ENCODE measurements around the gene ADCY2.

Gene ADCY2

DNA sequence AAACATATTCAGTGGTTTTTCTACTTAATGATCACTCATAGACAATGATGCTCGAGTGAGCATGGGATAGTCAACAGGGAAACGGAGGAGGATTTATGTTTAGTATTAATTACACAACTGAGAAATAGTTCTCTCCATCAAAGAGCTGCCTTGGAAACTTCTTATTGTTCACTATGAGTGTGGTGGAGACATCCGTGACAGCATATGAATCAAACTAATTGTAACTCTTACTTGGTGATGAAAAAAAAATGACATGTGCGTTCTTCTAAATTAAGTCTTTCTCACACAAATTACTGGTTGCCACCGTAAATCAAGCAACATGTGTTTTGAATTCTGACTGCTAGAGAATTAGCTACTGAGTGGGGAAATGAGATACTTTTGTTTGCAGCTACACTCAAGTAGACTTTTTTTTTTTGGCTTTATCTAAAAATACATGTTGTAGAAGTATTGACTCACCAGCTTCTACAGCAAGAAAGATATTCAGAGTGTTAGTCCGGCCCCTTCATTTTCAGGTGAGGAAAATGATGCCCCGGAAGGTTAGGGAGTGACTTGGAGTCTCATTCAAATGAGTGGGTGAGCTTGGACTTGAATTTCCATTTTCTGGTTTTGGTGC is 275.5 kb downstream of the ADCY2 start:
- DNase-seq: no peak

- no peak for DNase-seq
Measured at GRCh38 chr5:7673658-7674057, 277.7 kb downstream of the ADCY2 start.

- DNase-seq: no peak
Measured at GRCh38 chr5:7676455-7676854, 280.5 kb downstream of the ADCY2 start.

- DNase-seq: no peak
Measured at GRCh38 chr5:7678030-7678429, 282.1 kb downstream of the ADCY2 start.

GRCh38 chr5:7679663-7680062 is 283.7 kb downstream of the ADCY2 start:
- DNase-seq: no peak

- DNase-seq: no peak
Measured at GRCh38 chr5:7680260-7680659, 284.3 kb downstream of the ADCY2 start.

DNA sequence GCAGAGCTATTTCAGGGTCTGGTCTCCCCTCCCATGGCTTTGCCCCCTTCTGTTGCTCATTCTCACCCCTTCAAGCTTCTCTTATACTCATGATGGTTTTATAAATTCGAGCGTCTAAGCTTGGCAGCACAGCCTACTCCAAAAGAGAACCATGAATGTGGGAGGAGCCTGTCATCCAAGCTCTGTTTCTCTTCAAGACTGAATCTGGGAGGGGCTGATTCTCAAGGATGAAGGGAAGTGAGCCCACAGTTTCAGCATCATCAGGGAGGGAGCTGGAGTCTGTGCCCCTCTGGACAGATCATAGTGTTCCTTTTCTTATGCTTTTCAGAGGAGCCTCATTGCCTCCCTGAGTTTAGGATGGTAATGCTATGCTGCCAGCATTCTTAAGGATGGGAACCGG is 286.4 kb downstream of the ADCY2 start:
- DNase-seq: no peak

DNA sequence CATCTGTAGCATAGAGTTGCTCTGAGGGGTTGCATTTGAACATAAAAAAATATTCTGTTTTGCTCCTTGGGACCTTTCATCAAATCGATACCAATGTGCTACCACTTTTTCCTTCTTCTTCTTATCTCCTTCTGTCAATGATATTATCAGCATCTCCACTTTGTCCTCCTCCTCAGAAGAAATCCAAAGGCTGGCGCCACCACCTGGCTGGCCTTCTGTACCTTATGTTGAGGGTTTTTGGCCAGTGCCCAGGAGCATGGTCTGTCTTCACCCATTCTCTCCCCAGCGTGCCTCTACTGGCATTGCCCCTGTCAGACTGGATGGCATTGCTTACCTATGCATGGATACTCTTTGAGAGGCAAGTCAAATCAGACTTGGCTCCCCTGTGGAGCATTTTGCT is 287.8 kb downstream of the ADCY2 start:
- no peak for DNase-seq

- DNase-seq: no peak
Measured at GRCh38 chr5:7684826-7685225, 288.9 kb downstream of the ADCY2 start.

DNA sequence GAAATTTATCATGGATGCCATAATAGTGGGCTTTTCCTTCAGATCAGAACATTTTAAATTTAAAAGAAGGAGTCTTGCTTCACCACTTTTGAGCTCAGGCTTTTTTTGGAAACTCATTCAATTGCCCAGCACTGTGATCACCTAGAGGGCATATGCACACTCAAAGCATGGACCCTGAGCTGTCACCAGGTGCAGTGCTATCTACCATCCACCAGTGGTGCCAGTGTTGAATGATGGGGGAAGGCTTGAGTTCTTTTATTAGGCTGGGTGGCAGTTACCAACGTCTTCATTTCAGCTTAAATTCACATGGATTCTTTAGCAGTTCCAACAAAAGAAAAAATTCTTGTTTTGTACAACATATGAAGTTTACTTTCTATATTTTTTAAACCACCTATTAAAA is 290.9 kb downstream of the ADCY2 start:
- DNase-seq: no peak

GRCh38 chr5:7690557-7690956 is 294.6 kb downstream of the ADCY2 start:
- DNase-seq: no peak

DNA sequence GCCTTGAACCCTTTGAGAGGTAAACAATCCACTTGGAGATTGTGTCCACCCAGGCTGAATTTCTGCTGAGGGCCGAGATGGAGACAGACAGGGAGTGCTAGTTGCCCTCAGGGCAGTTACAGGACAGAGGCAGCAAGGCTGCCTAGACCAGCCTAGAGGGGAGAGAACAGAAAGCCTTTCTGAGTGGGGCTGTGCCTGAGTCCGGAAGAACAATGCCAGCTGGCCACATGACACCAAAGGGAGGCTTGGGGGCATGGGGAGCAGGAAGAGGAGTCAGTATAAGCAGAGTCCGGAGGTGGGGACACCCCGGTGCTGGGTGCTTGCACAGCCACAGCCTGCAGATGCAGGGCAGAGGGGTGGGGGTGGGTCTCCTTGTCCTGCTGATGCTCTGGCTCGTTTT is 309.3 kb downstream of the ADCY2 start:
- no peak for DNase-seq

- no peak for DNase-seq
Measured at GRCh38 chr5:7705736-7706135, 309.8 kb downstream of the ADCY2 start.

DNA sequence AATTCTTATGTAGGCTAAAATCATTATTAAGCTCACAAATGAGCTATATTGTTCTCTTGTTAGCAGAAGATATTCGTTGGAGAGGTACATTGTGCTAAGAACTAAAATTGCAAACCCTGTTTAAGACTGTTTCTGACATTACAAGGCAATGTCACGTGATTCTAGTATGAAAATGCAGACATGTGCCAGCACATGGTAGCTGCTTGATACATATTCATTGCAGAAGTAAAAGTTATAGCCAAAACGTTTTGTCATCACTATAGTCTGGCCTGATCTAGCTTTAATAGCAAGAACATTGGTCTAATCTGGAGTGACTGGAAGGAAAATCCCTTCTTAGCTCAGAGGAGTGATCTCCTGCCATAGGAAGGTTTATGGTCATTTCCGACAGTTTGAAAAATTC is 310.3 kb downstream of the ADCY2 start:
- DNase-seq: no peak

DNA sequence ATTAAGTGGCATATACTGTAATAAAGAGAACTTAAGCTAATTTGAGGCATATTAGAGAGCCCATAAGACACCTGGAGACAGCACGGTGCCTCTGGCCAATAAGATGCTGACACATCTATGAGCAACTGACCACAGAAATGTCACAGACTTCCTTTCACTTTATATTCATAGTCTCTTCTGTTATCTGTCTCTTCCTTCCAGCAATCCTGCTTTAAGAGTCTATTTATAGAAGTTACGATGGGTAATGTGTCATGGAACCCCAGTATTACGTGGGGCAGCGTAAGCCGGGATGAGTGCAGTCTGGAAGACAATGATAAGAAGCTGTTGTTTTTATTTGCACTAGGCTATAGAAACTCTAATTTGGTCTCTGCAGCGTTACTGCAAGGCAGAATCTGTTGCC is 318.2 kb downstream of the ADCY2 start:
- no peak for DNase-seq

DNA sequence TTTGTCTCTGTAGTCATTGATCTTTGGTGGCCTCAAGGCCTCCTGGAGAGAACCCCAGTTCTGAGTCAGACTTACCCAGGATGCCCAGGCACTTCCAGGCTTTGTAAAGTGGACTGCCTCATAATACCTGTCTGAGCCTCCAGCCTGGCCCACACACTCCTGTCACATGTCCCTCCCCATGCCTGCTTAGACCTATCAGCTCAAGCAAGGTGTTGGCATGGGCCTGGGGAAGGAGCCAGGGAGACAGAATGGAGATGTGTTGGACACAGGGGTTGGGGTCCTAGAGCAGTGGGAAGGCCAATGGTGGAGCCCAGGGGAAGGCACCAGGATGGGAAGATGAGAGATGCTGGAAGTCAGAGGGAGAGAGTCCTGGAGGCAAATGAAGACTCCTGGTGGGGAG is 318.8 kb downstream of the ADCY2 start:
- DNase-seq: no peak

- no peak for DNase-seq
Measured at GRCh38 chr5:7717691-7718090, 321.8 kb downstream of the ADCY2 start.

GRCh38 chr5:7728076-7728475 is 332.1 kb downstream of the ADCY2 start:
- no peak for DNase-seq

- no peak for DNase-seq
Measured at GRCh38 chr5:7741415-7742065, 345.6 kb downstream of the ADCY2 start.

DNA sequence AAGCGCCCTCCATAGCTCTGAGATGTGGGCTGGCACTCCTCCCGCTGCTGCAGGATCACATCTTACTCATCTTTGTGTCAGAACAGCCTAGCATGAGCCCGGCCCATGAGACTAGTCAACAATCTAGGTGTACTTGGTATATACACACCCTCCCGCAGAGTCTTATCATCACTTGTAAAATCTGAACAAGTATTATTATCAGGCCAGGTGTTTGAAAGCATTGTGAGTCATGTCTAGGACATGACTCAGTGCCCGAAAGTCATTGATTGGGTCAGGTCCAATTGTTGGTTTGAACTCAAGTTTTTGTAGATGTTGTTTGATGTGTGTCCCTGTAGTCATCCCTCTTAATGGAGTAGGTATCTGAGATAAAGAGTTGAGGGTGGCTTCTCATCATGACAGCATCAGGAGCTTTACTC is 346.3 kb downstream of the ADCY2 start:
- no peak for DNase-seq

DNA sequence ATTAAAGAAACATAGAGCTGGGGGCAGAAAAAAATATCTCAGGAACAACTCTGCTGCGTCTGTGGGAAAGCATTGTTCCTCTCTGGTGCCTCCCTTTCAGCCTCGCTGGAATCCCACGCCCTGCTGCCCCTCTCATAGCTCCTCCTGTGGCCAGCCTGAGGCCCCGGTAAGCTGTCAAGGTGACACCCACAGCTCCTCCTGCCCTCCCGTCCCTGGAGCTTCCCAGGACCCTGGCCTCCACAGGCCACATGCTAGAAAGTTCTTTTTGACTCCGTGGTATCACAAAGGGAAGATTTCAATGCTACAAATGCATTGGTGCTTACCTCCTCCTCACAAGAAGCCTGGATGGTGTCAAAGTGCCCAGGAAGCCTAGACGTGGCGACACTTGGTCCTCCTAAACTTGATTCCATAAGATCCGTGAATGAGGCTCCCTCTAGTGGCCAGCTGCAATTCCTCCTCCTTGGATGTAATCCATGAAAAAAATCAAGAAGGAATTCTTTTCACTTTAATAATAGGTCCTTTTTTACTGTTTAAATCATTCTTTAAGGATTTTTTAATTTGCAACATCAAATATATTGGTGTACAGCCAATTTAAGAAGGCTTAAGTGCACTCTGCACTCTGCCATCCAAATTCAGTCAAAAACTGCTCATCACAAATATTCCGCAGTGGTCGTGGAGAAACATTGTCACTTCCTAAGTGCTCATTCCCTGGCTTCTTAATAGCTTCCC is 350.1 kb downstream of the ADCY2 start:
- DNase-seq: peak; percentile 55 to 65

- DNase-seq: no peak
Measured at GRCh38 chr5:7747728-7748127, 351.8 kb downstream of the ADCY2 start.

DNA sequence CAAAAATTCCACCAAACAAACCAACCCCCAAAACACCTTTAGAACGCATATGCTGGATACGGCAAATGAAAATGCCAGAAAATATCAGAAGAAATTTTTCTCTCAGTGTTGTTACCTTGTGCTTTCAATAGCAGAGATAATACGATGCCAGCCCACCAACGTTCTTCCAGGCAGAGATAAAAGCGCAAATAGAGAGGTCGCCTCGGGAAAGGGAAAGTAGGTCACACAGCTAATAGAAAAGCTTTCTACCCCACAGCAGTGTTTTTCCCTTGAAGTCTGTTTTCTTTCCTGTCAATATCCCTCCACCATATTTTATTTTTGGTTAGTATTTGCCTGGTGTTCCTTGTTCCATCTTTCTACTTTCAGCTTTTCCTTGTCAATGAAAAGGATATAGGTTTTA is 353.7 kb downstream of the ADCY2 start:
- no peak for DNase-seq

DNA sequence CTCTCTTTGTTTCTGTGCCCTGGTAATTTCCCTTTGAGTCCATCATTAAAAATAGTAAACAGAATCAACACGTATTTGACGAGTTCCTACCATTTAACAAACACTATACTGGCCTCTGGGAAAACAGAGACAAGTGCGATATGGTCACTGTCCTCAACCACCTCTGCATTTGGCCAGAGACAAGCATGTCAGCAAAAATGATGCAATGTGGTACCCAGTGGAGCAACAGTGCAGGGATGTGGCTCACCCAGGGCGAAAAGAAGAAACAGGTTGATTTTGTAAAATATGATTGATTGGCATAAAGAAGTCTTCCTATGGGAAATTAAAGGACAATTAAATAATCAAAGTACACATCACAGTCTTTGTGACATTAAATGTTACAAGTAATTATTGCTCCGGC is 355.9 kb downstream of the ADCY2 start:
- DNase-seq: no peak

DNA sequence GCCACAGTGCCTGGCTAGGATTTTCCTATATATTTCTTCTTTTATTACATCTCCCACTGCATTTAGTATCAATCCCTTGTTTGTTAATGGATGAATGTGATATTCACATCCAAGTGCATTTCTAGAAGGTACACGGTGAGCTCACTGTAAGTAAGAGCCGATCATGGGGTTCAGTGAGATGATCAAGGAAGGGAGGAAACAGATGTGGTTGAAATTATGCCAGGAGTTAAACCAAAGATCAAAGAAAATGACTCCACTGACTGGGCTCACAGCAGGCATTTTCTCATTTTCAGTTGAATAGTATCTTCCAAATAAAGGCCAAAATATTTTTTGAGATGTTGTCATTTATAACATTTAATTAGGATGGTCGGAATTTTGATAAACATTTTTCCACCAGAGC is 357.2 kb downstream of the ADCY2 start:
- no peak for DNase-seq
